GM23248 (cell line): ENCODE data around the gene PLEKHA6.

ENCODE experiments used
- EZH2 ChIP-seq: fragments of 200-600 bp; sonication (generic); IDR thresholded peaks from 2 replicates; pipeline ENCODE4 v1.6.1; 2018; ENCODE audit warnings: antibody characterized with exemption, mild to moderate bottlenecking; ENCODE audit not compliant: insufficient read depth, poor library complexity, severe bottlenecking
- EZH2phosphoT487 ChIP-seq: fragments of 200-600 bp; sonication (generic); IDR thresholded peaks from 2 replicates; pipeline ENCODE4 v1.6.1; 2018; ENCODE audit warnings: antibody characterized with exemption, moderate library complexity, mild to moderate bottlenecking, low read depth; ENCODE audit not compliant: insufficient read depth

GRCh38 chr1:204201348-204202040, 158.2 kb downstream of the PLEKHA6 start:
- TF ChIP-seq EZH2 (no peak), EZH2phosphoT487 (no peak)
